HAP-1 (cell line): ENCODE data around the gene KCNK16.
A peak's percentile ranks its signal among the peaks of the same experiment; 100 is the strongest.

Source experiments
- DNase-seq, 2 experiments: peaks; one replicate each; pipeline ENCODE4 v3.0.0-alpha.2; 2016 to 2020; ENCODE audit warnings: low spot score in 2 of 2
- H3K27me3 ChIP-seq: fragments of 250-450 bp; sonication (Bioruptor Pico); 2 replicates; pipeline ENCODE4 v1.5.1; 2020; ENCODE audit warnings: low read depth, mild to moderate bottlenecking, moderate library complexity
- H3K36me3 ChIP-seq: fragments of 250-450 bp; sonication (Bioruptor Pico); replicated peaks from 2 replicates; pipeline ENCODE4 v1.5.1; 2020; ENCODE audit warnings: mild to moderate bottlenecking
- H3K4me1 ChIP-seq: fragments of 250-450 bp; sonication (Bioruptor Pico); 2 replicates; pipeline ENCODE4 v1.5.1; 2020; ENCODE audit warnings: mild to moderate bottlenecking
- H3K4me3 ChIP-seq: fragments of 250-450 bp; sonication (Bioruptor Pico); 2 replicates; pipeline ENCODE4 v1.5.1; 2020; ENCODE audit warnings: mild to moderate bottlenecking, moderate library complexity
- H3K9me3 ChIP-seq: fragments of 250-450 bp; sonication (Bioruptor Pico); 2 replicates; pipeline ENCODE4 v1.5.1; 2020; ENCODE audit warnings: mild to moderate bottlenecking, moderate library complexity
- in situ Hi-C: fragments of 300-500 bp; cut with MboI; formaldehyde crosslinking; loops from 3 replicates; pipeline ENCODE4 v1.14.3; 2020; ENCODE audit warnings: low sequenced_read_pairs, inconsistent platforms, mixed read lengths

The KCNK16 gene

GRCh38 chr6:39322306-39322850 lies at the start of gene KCNK16:
Gene KCNK16, minus strand, starts transcription at chr6:39322702. Its CDS starts 162 bp downstream, at chr6:39322540.
- Histone ChIP-seq H3K27me3 (no peaks in the 10 kb centered on the region), H3K9me3 (no peaks in the 10 kb centered on the region), H3K4me1 (no peaks in the 10 kb centered on the region), H3K4me3 (no peak within 1 kb of the TSS), H3K36me3 (no peaks in the 10 kb centered on the region)
- in situ Hi-C loops, result no loop called here
- no peak for DNase-seq

- Histone ChIP-seq H3K9me3 (no peaks in the 10 kb centered on the region), H3K36me3 (no peaks in the 10 kb centered on the region), H3K27me3 (no peaks in the 10 kb centered on the region), H3K4me1 (no peaks in the 10 kb centered on the region), H3K4me3 (no peak overlapping the region)
- in situ Hi-C loops, result no loop called here
- DNase-seq, result no peak
Measured at GRCh38 chr6:39370390-39370789, 47.9 kb upstream of the KCNK16 start.

- in situ Hi-C loops, result no loop called here
- Histone ChIP-seq H3K9me3 (no peaks in the 10 kb centered on the region), H3K4me1 (no peaks in the 10 kb centered on the region), H3K27me3 (no peaks in the 10 kb centered on the region), H3K36me3 (no peaks in the 10 kb centered on the region), H3K4me3 (no peak overlapping the region)
- no peak for DNase-seq
Measured at GRCh38 chr6:39369987-39370386, 47.5 kb upstream of the KCNK16 start.

- DNase-seq, result no peak
- Histone ChIP-seq H3K4me1 (no peaks in the 10 kb centered on the region), H3K36me3 (no peaks in the 10 kb centered on the region), H3K9me3 (no peaks in the 10 kb centered on the region), H3K27me3 (no peaks in the 10 kb centered on the region), H3K4me3 (no peak overlapping the region)
- in situ Hi-C loops, result no loop called here
Measured at GRCh38 chr6:39367700-39368099, 45.2 kb upstream of the KCNK16 start.

GRCh38 chr6:39366931-39367618 lies 44.6 kb upstream of the KCNK16 start:
- Histone ChIP-seq H3K4me3 (no peak overlapping the region), H3K9me3 (no peaks in the 10 kb centered on the region), H3K27me3 (no peaks in the 10 kb centered on the region), H3K4me1 (no peaks in the 10 kb centered on the region), H3K36me3 (no peaks in the 10 kb centered on the region)
- in situ Hi-C loops, result no loop called here
- no peak for DNase-seq

GRCh38 chr6:39365281-39366074 lies 43.0 kb upstream of the KCNK16 start:
- DNase-seq, result no peak
- H3K4me1 ChIP-seq, result no peaks in the 10 kb centered on the region
- in situ Hi-C loops, result no loop called here

GRCh38 chr6:39363280-39363679 lies 40.8 kb upstream of the KCNK16 start:
- no peak for DNase-seq
- H3K36me3 ChIP-seq, result no peaks in the 10 kb centered on the region
- H3K9me3 ChIP-seq, result no peaks in the 10 kb centered on the region
- H3K4me1 ChIP-seq, result no peaks in the 10 kb centered on the region
- H3K4me3 ChIP-seq, result no peak overlapping the region
- no peaks in the 10 kb centered on the region for H3K27me3 ChIP-seq
- in situ Hi-C loops, result no loop called here

More at GRCh38 chr6:39365281-39366074, 43.0 kb upstream of the KCNK16 start:
- Histone ChIP-seq H3K9me3 (no peaks in the 10 kb centered on the region), H3K36me3 (no peaks in the 10 kb centered on the region), H3K27me3 (no peaks in the 10 kb centered on the region), H3K4me3 (no peak overlapping the region)

GRCh38 chr6:39362487-39362865 lies 40.0 kb upstream of the KCNK16 start:
- Histone ChIP-seq H3K4me1 (no peaks in the 10 kb centered on the region), H3K36me3 (no peaks in the 10 kb centered on the region), H3K27me3 (no peaks in the 10 kb centered on the region), H3K9me3 (no peaks in the 10 kb centered on the region), H3K4me3 (no peak overlapping the region)
- in situ Hi-C loops, result no loop called here
- peak in 1 of 2 experiments; percentile 20 for DNase-seq

- peak; percentile 66 to 74 for DNase-seq
- Histone ChIP-seq H3K9me3 (no peaks in the 10 kb centered on the region), H3K4me3 (no peak overlapping the region), H3K4me1 (no peaks in the 10 kb centered on the region), H3K27me3 (no peaks in the 10 kb centered on the region), H3K36me3 (no peaks in the 10 kb centered on the region)
- in situ Hi-C loops, result no loop called here
Measured at GRCh38 chr6:39361657-39362486, 39.4 kb upstream of the KCNK16 start.

- Histone ChIP-seq H3K4me3 (no peak overlapping the region), H3K4me1 (no peaks in the 10 kb centered on the region), H3K9me3 (no peaks in the 10 kb centered on the region), H3K36me3 (no peaks in the 10 kb centered on the region), H3K27me3 (no peaks in the 10 kb centered on the region)
- no peak for DNase-seq
- in situ Hi-C loops, result no loop called here
Measured at GRCh38 chr6:39360378-39360777, 37.9 kb upstream of the KCNK16 start.

GRCh38 chr6:39357998-39358686 lies 35.6 kb upstream of the KCNK16 start:
- no peak for DNase-seq
- Histone ChIP-seq H3K27me3 (no peaks in the 10 kb centered on the region), H3K9me3 (no peaks in the 10 kb centered on the region), H3K4me3 (no peak overlapping the region), H3K36me3 (no peaks in the 10 kb centered on the region), H3K4me1 (no peaks in the 10 kb centered on the region)
- in situ Hi-C loops, result loop anchor here (10.0 kb wide), 1 partner anchor 537 kb away; no protein-coding TSS in a partner anchor

GRCh38 chr6:39353698-39354315 lies 31.3 kb upstream of the KCNK16 start:
- no peaks in the 10 kb centered on the region for H3K27me3 ChIP-seq
- H3K4me3 ChIP-seq, result no peak overlapping the region
- DNase-seq, result no peak
- no peaks in the 10 kb centered on the region for H3K4me1 ChIP-seq
- no peaks in the 10 kb centered on the region for H3K36me3 ChIP-seq
- in situ Hi-C loops, result loop anchor here (10.0 kb wide), 1 partner anchor 541 kb away; no protein-coding TSS in a partner anchor
- no peaks in the 10 kb centered on the region for H3K9me3 ChIP-seq
